ENCODE results near the gene RBFOX2.

GRCh38 chr22:35891442-35891841, 137.2 kb downstream of the RBFOX2 start:
- TF ChIP-seq CTCF (IDR thresholded peaks at IDR 0.05 in 8 of 11, conservative IDR thresholded peaks at IDR 0.05 in 3 of 11): no peak
- TF ChIP-seq POLR2A (IDR thresholded peaks at IDR 0.05): no peak
- no peak for TF ChIP-seq POLR2AphosphoS5 (IDR thresholded peaks at IDR 0.05)
